ENCODE data around the gene CEBPZ. TPM values are rescaled to one million over a fixed set of nuclear protein-coding genes. Genes with fewer than 3 reads are reported as not detected.

The CEBPZ gene
- total RNA-seq, 1 experiment from 2014 or later: 47.8 TPM

- no peak overlapping the region for H3K4me2 ChIP-seq (ENCODE audit: low read length)
- ChIA-PET POLR2A (no interaction called here), CTCF (interaction anchor here (0.5 kb wide), 1 partner anchor 133 kb away, joined by 3 read pairs; no protein-coding TSS in a partner anchor)
These were observed 59.8 kb downstream of the CEBPZ start for GRCh38 chr2:37171624-37171950.

More at GRCh38 chr2:37171624-37171950, 59.8 kb downstream of the CEBPZ start:
- BruUV-seq (replicated peaks): no TSS peak
- Histone ChIP-seq H2AFZ (ENCODE audit: low read depth, low read length, poor library complexity, severe bottlenecking) (no peak overlapping the region), H3K4me3 (replicated peaks in 1 of 2; ENCODE audit: low read depth in 1 of 2, low read length in 2 of 2) (no peak overlapping the region), H3K9ac (ENCODE audit: low read length) (no peak overlapping the region), H3K27me3 (ENCODE audit: insufficient read depth, low read length) (no peaks in the 10 kb centered on the region), H3K9me2 (ENCODE audit: insufficient read depth) (no peaks in the 10 kb centered on the region), H3K4me1 (ENCODE audit: control insufficient read depth in 1 of 2, insufficient read depth in 2 of 2, low read length in 2 of 2) (peaks cover 0 to 7% of the 10 kb centered on the region in 2 experiments; a peak in 3 of 4 replicates), H3K9me3 (ENCODE audit: control insufficient read depth in 1 of 2, insufficient read depth in 1 of 2, low read depth in 1 of 2, low read length in 2 of 2) (no peaks in the 10 kb centered on the region), H3K79me2 (ENCODE audit: insufficient read depth, low read length) (no peaks in the 10 kb centered on the region), H4K20me1 (ENCODE audit: insufficient read depth) (no peaks in the 10 kb centered on the region), H3K27ac (ENCODE audit: low read depth, low read length) (no peak overlapping the region), H3K36me3 (ENCODE audit: control insufficient read depth in 1 of 2, insufficient read depth in 2 of 2, low read length in 2 of 2) (no peaks in the 10 kb centered on the region)
- DNase-seq (ENCODE audit: low read depth, low spot score): no peak
- RAD21 ChIA-PET (ENCODE audit: low non-redundant PET in 1 of 2, low total read pairs in 2 of 2, uncharacterized antibody in 2 of 2, unreplicated experiment in 2 of 2): no interaction called here
- TF ChIP-seq ZNF274 (IDR thresholded peaks at IDR 0.05; ENCODE audit: low read depth, low read length) (no peak), ZBTB33 (IDR thresholded peaks at IDR 0.05; ENCODE audit: extremely low read depth, insufficient replicate concordance, low read length) (no peak), JUND (IDR thresholded peaks at IDR 0.05) (no peak), POLR2AphosphoS5 (IDR thresholded peaks at IDR 0.05; ENCODE audit: low read depth, low read length) (no peak), EZH2 (IDR thresholded peaks at IDR 0.05) (no peak), SRF (IDR thresholded peaks at IDR 0.05; ENCODE audit: low read depth) (no peak), FOSL1 (IDR thresholded peaks at IDR 0.05; ENCODE audit: low read depth) (no peak), SP1 (IDR thresholded peaks at IDR 0.05; ENCODE audit: low read depth) (no peak), ATF3 (IDR thresholded peaks at IDR 0.05) (no peak), TCF7L2 (IDR thresholded peaks at IDR 0.05; ENCODE audit: borderline replicate concordance, extremely low read depth, insufficient read depth, insufficient read length) (no peak), REST (IDR thresholded peaks at IDR 0.05; ENCODE audit: low read depth) (no peak), ELF1 (IDR thresholded peaks at IDR 0.05; ENCODE audit: borderline replicate concordance, low read depth) (no peak), CEBPB (IDR thresholded peaks at IDR 0.05; ENCODE audit: low read depth) (no peak), MAX (IDR thresholded peaks at IDR 0.05) (no peak), YY1 (IDR thresholded peaks at IDR 0.05; ENCODE audit: extremely low read depth, insufficient replicate concordance, low read depth, low read length) (no peak), ZFX (IDR thresholded peaks at IDR 0.05) (no peak), EGR1 (IDR thresholded peaks at IDR 0.05; ENCODE audit: low read depth) (no peak)
- intact Hi-C loops (cut with micrococcal nuclease): no loop called here
- no peak for ATAC-seq
